ENCODE measurements around the gene EPHA4.

The EPHA4 gene

DNA sequence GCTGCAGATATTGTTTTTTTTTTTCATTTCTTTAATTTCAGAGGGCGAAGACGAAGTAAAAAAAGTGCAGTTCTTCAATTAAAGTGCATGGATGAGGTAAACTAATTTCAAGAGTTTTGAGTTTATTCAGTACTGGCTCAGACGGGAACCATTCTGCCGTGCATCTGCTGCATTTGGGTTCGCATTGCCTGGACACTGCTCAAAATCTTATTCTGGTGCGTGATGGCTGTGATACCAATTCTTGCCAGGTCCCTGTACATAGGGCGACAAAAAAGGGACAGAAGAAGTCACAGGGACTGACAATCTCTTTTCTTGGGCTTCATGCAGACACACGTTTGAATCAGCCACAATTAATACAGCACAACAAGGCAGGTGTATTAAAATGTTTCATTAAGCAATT is 146.2 kb downstream of the EPHA4 start:
- H3K4me3 ChIP-seq (ENCODE audit: low read depth, low read length): no peak overlapping the region
- no peak for DNase-seq (ENCODE audit: low read depth)

- H3K4me3 ChIP-seq (ENCODE audit: low read depth, low read length): no peak overlapping the region
- DNase-seq (ENCODE audit: low read depth): no peak
Observed at GRCh38 chr2:221425353-221425752, 146.8 kb downstream of the EPHA4 start.

GRCh38 chr2:221423210-221423804 is 148.8 kb downstream of the EPHA4 start:
- DNase-seq (ENCODE audit: low read depth): no peak
- H3K4me3 ChIP-seq (ENCODE audit: low read depth, low read length): no peak overlapping the region

- no peak overlapping the region for H3K4me3 ChIP-seq (ENCODE audit: low read depth, low read length)
- no peak for DNase-seq (ENCODE audit: low read depth)
Observed at GRCh38 chr2:221422516-221423209, 149.4 kb downstream of the EPHA4 start.

DNA sequence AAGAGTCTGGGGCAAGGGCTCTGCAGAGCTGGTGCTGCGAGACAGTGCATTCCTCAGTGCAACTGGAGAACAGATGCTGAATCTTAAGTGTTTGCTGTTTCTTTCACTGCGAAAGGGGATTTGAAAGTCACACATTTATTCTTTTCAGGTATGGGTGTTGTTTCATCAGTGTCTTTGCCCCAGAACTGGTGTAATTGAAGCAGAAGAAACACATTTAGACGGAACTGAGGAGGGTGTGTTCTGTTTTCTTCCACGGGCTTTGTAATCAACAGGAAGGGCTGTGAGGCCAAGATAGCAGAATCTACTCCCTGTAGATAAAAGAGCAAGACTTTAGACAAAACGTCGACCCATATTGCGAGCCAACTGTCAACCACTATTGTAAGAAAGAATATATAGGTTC is 151.9 kb downstream of the EPHA4 start:
- H3K4me3 ChIP-seq (ENCODE audit: low read depth, low read length): no peak overlapping the region
- DNase-seq (ENCODE audit: low read depth): no peak

GRCh38 chr2:221415789-221416188 is 156.3 kb downstream of the EPHA4 start:
- no peak for DNase-seq (ENCODE audit: low read depth)
- H3K4me3 ChIP-seq (ENCODE audit: low read depth, low read length): no peak overlapping the region

DNA sequence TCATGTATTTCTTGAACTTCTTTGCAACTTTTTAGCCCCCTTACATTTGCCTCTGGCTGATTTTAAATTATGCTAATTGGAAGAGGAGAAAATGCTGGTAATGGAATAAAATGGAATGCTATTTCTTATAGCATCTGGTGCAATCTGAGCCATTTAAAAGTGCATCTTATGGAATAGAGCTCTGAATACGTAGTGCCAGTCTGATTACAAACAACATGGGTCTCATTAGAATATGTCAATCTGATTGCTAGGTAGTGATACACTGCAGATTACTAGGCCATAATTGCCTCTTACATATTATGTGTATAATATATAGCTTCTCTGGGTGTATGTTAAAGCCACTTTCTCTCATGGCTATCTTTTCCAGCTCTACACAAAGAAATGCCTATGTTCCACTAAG is 159.1 kb downstream of the EPHA4 start:
- no peak for DNase-seq (ENCODE audit: low read depth)

GRCh38 chr2:221410487-221410886 is 161.6 kb downstream of the EPHA4 start:
- H3K4me3 ChIP-seq (ENCODE audit: low read depth, low read length): no peak overlapping the region
- no peak for DNase-seq (ENCODE audit: low read depth)

More for the DNA sequence above, 159.1 kb downstream of the EPHA4 start:
- H3K4me3 ChIP-seq (ENCODE audit: low read depth, low read length): no peak overlapping the region

DNA sequence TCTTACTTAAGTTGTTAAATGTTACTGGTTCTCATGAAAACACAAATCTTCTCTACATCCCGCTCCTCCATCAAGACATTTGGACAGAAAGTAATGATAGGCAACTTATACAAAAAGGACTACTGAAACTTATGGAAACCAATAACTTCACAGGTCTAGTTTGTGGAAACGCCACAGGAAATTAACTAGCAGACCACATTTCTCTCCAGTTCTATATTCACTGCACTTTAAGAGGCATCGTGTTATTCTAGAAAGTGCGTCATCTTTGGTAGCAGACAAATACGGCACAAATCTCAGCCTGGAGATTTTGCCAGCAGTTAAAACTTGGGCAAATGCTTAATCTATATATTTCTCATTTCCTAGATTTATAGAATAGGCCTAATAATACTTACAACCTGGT is 164.3 kb downstream of the EPHA4 start:
- DNase-seq (ENCODE audit: low read depth): no peak
- no peak overlapping the region for H3K4me3 ChIP-seq (ENCODE audit: low read depth, low read length)

GRCh38 chr2:221405521-221405920 is 166.6 kb downstream of the EPHA4 start:
- H3K4me3 ChIP-seq (ENCODE audit: low read depth, low read length): no peak overlapping the region
- no peak for DNase-seq (ENCODE audit: low read depth)

- peak; percentile 47 for DNase-seq (ENCODE audit: low read depth)
- H3K4me3 ChIP-seq (ENCODE audit: low read depth, low read length): no peak overlapping the region
Observed at GRCh38 chr2:221402072-221402471, 170.0 kb downstream of the EPHA4 start.

- no peak for DNase-seq (ENCODE audit: low read depth)
- H3K4me3 ChIP-seq (ENCODE audit: low read depth, low read length): no peak overlapping the region
Observed at GRCh38 chr2:221400411-221400810, 171.7 kb downstream of the EPHA4 start.

DNA sequence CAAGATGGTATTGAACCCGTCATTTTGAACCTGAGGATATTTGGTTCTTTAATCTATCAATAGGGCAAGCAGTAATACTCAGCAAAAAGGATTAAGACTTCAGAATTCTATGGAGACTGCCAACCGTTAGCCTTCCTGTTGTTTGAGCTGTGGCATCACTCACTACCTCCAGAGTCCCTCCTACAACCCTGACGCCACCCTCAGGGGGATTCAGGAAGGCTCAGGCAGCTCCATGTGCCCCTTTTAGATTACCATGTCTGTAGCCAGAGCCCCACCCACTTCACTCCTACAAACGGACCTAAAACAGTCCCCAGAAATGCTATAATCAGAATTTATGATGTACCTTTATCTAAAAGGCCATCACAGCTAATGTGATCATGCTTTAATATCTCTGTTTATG is 172.9 kb downstream of the EPHA4 start:
- H3K4me3 ChIP-seq (ENCODE audit: low read depth, low read length): no peak overlapping the region
- no peak for DNase-seq (ENCODE audit: low read depth)

DNA sequence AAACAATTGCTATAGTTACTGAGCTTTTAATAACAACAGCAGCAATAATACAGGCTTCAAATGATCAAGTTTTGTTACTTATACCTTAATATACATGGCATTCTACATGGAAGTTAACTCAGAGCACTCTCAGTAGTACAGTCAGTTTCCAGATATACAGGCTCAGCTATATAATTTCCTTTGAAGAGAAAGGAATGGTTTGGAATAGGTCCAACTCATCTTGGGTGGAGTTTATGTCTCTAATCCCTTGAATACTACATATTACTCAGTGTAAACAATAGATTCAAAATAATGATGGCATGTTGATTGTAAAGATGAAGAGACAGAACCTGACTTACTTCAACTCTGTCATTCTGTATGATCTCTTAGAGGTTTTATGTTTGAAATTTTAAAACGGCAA is 174.9 kb downstream of the EPHA4 start:
- H3K4me3 ChIP-seq (ENCODE audit: low read depth, low read length): no peak overlapping the region
- DNase-seq (ENCODE audit: low read depth): no peak

GRCh38 chr2:221392228-221392881 is 179.7 kb downstream of the EPHA4 start:
- no peak for DNase-seq (ENCODE audit: low read depth)

GRCh38 chr2:221390878-221391277 is 181.2 kb downstream of the EPHA4 start:
- no peak overlapping the region for H3K4me3 ChIP-seq (ENCODE audit: low read depth, low read length)
- no peak for DNase-seq (ENCODE audit: low read depth)

More at GRCh38 chr2:221392228-221392881, 179.7 kb downstream of the EPHA4 start:
- no peak overlapping the region for H3K4me3 ChIP-seq (ENCODE audit: low read depth, low read length)

DNA sequence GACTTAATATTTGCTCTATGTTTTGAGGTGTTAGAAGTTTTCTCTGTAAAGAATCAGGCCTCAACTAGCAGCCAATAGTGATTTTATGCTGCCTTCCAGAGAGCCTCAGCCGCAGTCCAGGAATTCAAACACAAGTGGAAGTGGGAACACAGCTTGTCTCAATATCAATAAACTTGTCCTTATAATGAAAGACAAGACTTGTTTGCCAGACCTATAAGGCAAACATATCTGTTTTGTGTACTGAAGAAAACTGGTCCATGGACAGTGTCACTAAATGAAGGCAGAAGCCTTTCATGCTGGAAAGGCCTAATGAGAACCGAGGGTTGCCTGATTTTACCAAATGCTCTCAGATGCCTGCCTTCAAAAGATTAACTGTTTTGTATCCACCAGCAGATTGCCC is 182.2 kb downstream of the EPHA4 start:
- no peak for DNase-seq (ENCODE audit: low read depth)
- H3K4me3 ChIP-seq (ENCODE audit: low read depth, low read length): no peak overlapping the region

- DNase-seq (ENCODE audit: low read depth): no peak
- H3K4me3 ChIP-seq (ENCODE audit: low read depth, low read length): no peak overlapping the region
Observed at GRCh38 chr2:221389421-221389820, 182.7 kb downstream of the EPHA4 start.

GRCh38 chr2:221388891-221389290 is 183.2 kb downstream of the EPHA4 start:
- DNase-seq (ENCODE audit: low read depth): no peak
- H3K4me3 ChIP-seq (ENCODE audit: low read depth, low read length): no peak overlapping the region

- H3K4me3 ChIP-seq (ENCODE audit: low read depth, low read length): no peak overlapping the region
- no peak for DNase-seq (ENCODE audit: low read depth)
Observed at GRCh38 chr2:221385716-221386115, 186.4 kb downstream of the EPHA4 start.

DNA sequence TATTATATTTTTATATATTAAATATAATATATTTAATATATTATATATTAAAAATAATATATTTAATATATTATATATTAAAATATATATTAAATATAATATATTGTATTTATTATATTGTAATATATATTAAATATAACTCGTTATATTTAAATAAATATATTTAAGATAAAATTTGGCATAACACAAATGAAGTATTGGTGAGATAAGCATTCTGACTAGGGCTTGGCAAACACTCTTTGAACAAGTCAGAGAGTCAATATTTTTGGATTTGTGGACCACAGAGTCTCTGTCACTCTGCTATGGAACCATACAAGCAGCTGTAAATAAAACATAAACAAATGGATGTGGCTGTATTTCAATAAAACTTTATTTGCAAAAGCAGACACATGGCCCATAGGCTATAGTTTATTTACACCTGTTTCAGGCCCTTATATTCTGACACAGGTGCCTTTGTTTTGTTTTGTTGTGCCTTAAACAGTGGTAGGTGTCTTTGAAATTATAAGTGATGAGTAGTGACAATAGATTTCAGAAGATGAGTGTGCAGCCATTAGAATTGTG is 190.1 kb downstream of the EPHA4 start:
- H3K4me3 ChIP-seq (ENCODE audit: low read depth, low read length): no peak overlapping the region
- DNase-seq (ENCODE audit: low read depth): no peak
